Measurements from ENCODE around the gene ZBTB8B. TPM values are rescaled to one million over a fixed set of nuclear protein-coding genes. Genes with fewer than 3 reads are reported as not detected.
"Not testable (repeated sequence)": the region's sequence is repeated elsewhere in the genome, so short reads cannot be mapped to it uniquely, and the experiment has no call there.

Gene ZBTB8B
- total RNA-seq, 1 experiment from 2014 or later = 0.22 TPM

- no peaks in the 10 kb centered on the region for H3F3A ChIP-seq (ENCODE audit: low read length, unreplicated experiment)
- no peaks in the 10 kb centered on the region for H3K79me2 ChIP-seq (ENCODE audit: low read length)
- no peaks in the 10 kb centered on the region for H3K9me3 ChIP-seq (ENCODE audit: low read length)
- ATAC-seq (no peak), DNase-seq (no peak)
- no peak overlapping the region for H2AFZ ChIP-seq (ENCODE audit: low read length)
- TF ChIP-seq EZH2 (IDR thresholded peaks at IDR 0.05; ENCODE audit: low read length, unreplicated experiment) (no peak), EZH2phosphoT487 (IDR thresholded peaks at IDR 0.05; ENCODE audit: borderline replicate concordance, low read length) (no peak)
- TF ChIP-seq, protein P1, sequence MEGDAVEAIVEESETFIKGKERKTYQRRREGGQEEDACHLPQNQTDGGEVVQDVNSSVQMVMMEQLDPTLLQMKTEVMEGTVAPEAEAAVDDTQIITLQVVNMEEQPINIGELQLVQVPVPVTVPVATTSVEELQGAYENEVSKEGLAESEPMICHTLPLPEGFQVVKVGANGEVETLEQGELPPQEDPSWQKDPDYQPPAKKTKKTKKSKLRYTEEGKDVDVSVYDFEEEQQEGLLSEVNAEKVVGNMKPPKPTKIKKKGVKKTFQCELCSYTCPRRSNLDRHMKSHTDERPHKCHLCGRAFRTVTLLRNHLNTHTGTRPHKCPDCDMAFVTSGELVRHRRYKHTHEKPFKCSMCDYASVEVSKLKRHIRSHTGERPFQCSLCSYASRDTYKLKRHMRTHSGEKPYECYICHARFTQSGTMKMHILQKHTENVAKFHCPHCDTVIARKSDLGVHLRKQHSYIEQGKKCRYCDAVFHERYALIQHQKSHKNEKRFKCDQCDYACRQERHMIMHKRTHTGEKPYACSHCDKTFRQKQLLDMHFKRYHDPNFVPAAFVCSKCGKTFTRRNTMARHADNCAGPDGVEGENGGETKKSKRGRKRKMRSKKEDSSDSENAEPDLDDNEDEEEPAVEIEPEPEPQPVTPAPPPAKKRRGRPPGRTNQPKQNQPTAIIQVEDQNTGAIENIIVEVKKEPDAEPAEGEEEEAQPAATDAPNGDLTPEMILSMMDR (conservative IDR thresholded peaks at IDR 0.05; ENCODE audit: low read depth, low read length) = no peak
- no peaks in the 10 kb centered on the region for H3K27me3 ChIP-seq (ENCODE audit: low read length)
- no peak overlapping the region for H3K4me2 ChIP-seq (ENCODE audit: low read length)
- peaks cover 3% of the 10 kb centered on the region; the same call in 1 of the 2 replicates for H3K4me1 ChIP-seq (ENCODE audit: insufficient read depth, low read length)
- H3K9me2 ChIP-seq (replicated peaks; ENCODE audit: low read length) = no peaks in the 10 kb centered on the region
- ChIA-PET CTCF (interaction anchor here (0.5 kb wide), 1 partner anchor 77 kb away, joined by 11 read pairs; no protein-coding TSS in a partner anchor), POLR2A (ENCODE audit: unreplicated experiment) (no interaction called here)
- H4K20me1 ChIP-seq (ENCODE audit: low read length) = no peaks in the 10 kb centered on the region
- no TSS peak for BruUV-seq (replicated peaks)
- H3K27ac ChIP-seq (ENCODE audit: low read length) = no peak overlapping the region
- H3K36me3 ChIP-seq (ENCODE audit: low read depth, low read length) = no peaks in the 10 kb centered on the region
- H3K4me3 ChIP-seq (ENCODE audit: low read length) = no peak overlapping the region
- no peak overlapping the region for H3K9ac ChIP-seq (ENCODE audit: low read length)
- intact Hi-C loops (cut with micrococcal nuclease) = no loop called here
These were observed 5.6 kb downstream of the ZBTB8B start for GRCh38 chr1:32470431-32470830.

DNA sequence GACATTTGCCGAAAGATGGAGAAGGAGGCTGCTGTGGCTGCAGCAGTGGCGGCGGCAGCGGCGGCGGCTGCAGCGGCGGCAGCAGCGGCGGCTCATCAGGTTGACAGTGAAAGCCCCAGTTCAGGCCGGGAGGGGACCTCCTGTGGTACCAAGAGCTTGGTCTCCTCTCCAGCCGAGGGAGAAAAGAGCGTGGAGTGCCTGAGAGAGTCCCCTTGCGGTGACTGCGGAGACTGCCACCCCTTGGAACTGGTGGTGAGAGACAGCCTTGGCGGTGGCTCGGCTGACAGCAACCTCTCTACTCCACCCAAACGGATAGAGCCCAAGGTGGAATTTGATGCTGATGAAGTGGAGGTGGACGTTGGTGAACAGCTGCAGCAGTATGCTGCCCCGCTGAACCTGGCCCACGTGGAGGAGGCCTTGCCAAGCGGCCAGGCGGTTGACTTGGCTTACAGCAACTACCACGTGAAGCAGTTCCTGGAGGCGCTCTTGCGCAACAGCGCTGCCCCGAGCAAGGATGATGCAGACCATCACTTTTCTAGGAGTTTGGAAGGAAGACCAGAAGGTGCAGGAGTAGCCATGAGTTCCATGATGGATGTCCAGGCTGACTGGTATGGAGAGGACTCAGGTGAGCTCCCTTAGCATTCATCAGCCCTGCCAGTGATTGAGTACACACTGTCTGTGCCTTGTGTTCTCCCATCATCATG lies 6.3 kb downstream of the ZBTB8B start:
- Histone ChIP-seq H3K36me3 (ENCODE audit: low read depth, low read length) (no peaks in the 10 kb centered on the region), H3K9me2 (replicated peaks; ENCODE audit: low read length) (no peaks in the 10 kb centered on the region), H3K27me3 (ENCODE audit: low read length) (no peaks in the 10 kb centered on the region), H3K4me1 (ENCODE audit: insufficient read depth, low read length) (no peaks in the 10 kb centered on the region), H4K20me1 (ENCODE audit: low read length) (no peaks in the 10 kb centered on the region), H3K9me3 (ENCODE audit: low read length) (no peaks in the 10 kb centered on the region), H3K27ac (ENCODE audit: low read length) (no peak overlapping the region), H3F3A (ENCODE audit: low read length, unreplicated experiment) (no peaks in the 10 kb centered on the region), H3K9ac (ENCODE audit: low read length) (no peak overlapping the region), H3K79me2 (ENCODE audit: low read length) (no peaks in the 10 kb centered on the region), H3K4me2 (ENCODE audit: low read length) (no peak overlapping the region), H2AFZ (ENCODE audit: low read length) (no peak overlapping the region), H3K4me3 (ENCODE audit: low read length) (no peak overlapping the region)
- no peak for ATAC-seq
- POLR2A ChIA-PET (ENCODE audit: unreplicated experiment) = no interaction called here
- CTCF ChIA-PET = no interaction called here
- TF ChIP-seq, protein P1 (conservative IDR thresholded peaks at IDR 0.05; ENCODE audit: low read depth, low read length) = no peak
- no TSS peak for BruUV-seq (replicated peaks)
- intact Hi-C loops (cut with micrococcal nuclease) = no loop called here
- DNase-seq = no peak

- Histone ChIP-seq H3K36me3 (ENCODE audit: low read depth, low read length) (no peaks in the 10 kb centered on the region), H3K9me2 (replicated peaks; ENCODE audit: low read length) (no peaks in the 10 kb centered on the region), H3K79me2 (ENCODE audit: low read length) (no peaks in the 10 kb centered on the region), H3K27ac (ENCODE audit: low read length) (no peak overlapping the region), H3K4me2 (ENCODE audit: low read length) (no peak overlapping the region), H3K27me3 (ENCODE audit: low read length) (no peaks in the 10 kb centered on the region), H3K4me3 (ENCODE audit: low read length) (no peak overlapping the region), H3K9ac (ENCODE audit: low read length) (no peak overlapping the region), H4K20me1 (ENCODE audit: low read length) (no peaks in the 10 kb centered on the region), H3K9me3 (ENCODE audit: low read length) (no peaks in the 10 kb centered on the region), H3K4me1 (ENCODE audit: insufficient read depth, low read length) (no peaks in the 10 kb centered on the region), H2AFZ (ENCODE audit: low read length) (no peak overlapping the region), H3F3A (ENCODE audit: low read length, unreplicated experiment) (no peaks in the 10 kb centered on the region)
- no TSS peak for BruUV-seq (replicated peaks)
- no peak for TF ChIP-seq EZH2 (IDR thresholded peaks at IDR 0.05; ENCODE audit: low read length, unreplicated experiment)
- TF ChIP-seq, protein P1 (conservative IDR thresholded peaks at IDR 0.05; ENCODE audit: low read depth, low read length) = no peak
- TF ChIP-seq EZH2phosphoT487 (IDR thresholded peaks at IDR 0.05; ENCODE audit: borderline replicate concordance, low read length) = no peak
- ATAC-seq (no peak), DNase-seq (no peak)
- intact Hi-C loops (cut with micrococcal nuclease) = no loop called here
- ChIA-PET CTCF (no interaction called here), POLR2A (ENCODE audit: unreplicated experiment) (no interaction called here)
These were observed 7.0 kb downstream of the ZBTB8B start for GRCh38 chr1:32471695-32472362.

- H4K20me1 ChIP-seq (ENCODE audit: low read length); H3K79me2 ChIP-seq (ENCODE audit: low read length); H3K9me2 ChIP-seq (replicated peaks; ENCODE audit: low read length); H3K4me2 ChIP-seq (ENCODE audit: low read length); intact Hi-C loops (cut with micrococcal nuclease); ATAC-seq; H3F3A ChIP-seq (ENCODE audit: low read length, unreplicated experiment); BruUV-seq (replicated peaks); CTCF ChIA-PET; DNase-seq; H3K27ac ChIP-seq (ENCODE audit: low read length); H3K4me1 ChIP-seq (ENCODE audit: insufficient read depth, low read length); POLR2A ChIA-PET (ENCODE audit: unreplicated experiment); H3K9me3 ChIP-seq (ENCODE audit: low read length); H3K36me3 ChIP-seq (ENCODE audit: low read depth, low read length); H2AFZ ChIP-seq (ENCODE audit: low read length); H3K9ac ChIP-seq (ENCODE audit: low read length); H3K4me3 ChIP-seq (ENCODE audit: low read length); H3K27me3 ChIP-seq (ENCODE audit: low read length): not testable (repeated sequence)
These were observed 8.1 kb downstream of the ZBTB8B start for GRCh38 chr1:32472966-32473365.
